ENCODE data around the gene PIGR.

PIGR gene

DNA sequence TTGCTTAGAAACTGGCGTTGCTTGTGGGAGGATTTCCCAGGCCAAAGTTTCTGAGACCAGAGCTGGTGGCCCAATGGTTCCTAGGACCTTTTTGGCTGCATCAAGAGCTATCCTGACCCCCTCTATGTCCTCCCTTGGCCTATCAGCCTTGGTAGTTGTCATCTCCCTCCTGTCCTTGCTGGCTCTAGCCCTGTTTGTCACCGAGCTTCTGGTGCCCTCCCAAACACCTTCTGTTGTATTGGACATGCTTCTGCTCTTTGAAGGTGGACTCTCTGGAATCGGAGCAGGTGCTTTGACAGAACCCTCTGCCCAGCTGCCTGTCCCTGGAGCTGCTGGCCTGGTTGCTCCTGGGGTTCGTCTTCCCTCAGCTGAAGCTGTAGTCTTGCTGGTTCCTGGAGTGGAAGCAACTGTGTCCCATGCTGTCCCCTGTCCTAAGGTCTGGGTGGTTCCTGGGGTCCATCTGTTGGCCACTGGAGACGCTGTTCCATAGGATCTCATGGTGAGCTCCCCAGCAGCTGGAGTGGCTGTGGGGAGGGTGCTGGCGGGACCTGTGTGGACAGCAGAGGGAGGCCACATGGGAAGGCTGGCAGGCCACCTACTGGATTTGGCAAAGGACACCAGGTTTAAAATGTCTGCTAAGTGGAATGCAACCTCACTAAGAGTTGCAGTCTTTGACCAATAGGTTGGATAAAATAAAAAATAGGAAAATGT is 14.6 kb upstream of the PIGR start:
- DNase-seq, result no peak

DNA sequence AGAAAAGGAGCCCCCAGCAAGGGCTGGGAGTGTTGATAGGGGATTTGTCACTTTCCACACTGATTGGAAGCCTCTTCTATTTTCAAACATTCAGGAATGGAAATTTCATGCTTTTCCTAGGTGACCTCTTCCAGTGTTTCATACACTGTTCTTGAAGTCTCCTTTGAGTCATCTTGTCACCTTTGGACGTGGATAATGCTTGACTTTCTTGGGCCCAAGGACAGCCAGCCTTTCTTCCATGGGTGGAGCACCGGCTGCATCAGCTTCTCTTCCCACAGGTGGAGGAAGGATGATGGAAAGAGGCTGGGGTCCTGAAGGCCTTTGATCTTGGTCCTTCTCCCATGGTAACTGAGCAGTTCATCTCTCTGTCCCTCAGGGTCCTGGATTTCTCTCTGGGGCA is 11.9 kb upstream of the PIGR start:
- no peak for DNase-seq

DNA sequence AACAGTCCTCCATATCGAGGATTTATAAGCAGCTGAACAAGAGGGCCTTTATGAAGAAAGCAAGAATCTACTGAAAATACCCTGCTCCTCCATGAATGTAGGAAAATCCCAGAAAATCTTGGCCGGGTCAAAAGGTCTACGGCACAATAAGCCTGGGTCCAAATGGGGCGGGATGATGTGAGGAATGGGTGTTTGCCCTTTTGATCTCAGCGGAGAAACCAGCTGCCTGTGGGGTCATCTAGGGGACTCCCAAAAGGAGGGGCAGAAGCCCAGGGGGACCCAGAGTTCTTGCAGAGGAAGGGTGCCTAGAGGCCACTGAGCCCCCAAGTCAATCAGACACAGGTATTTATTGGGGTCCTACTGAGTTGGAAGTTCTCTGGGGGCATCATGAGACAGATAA is 11.4 kb upstream of the PIGR start:
- DNase-seq, result no peak

DNA sequence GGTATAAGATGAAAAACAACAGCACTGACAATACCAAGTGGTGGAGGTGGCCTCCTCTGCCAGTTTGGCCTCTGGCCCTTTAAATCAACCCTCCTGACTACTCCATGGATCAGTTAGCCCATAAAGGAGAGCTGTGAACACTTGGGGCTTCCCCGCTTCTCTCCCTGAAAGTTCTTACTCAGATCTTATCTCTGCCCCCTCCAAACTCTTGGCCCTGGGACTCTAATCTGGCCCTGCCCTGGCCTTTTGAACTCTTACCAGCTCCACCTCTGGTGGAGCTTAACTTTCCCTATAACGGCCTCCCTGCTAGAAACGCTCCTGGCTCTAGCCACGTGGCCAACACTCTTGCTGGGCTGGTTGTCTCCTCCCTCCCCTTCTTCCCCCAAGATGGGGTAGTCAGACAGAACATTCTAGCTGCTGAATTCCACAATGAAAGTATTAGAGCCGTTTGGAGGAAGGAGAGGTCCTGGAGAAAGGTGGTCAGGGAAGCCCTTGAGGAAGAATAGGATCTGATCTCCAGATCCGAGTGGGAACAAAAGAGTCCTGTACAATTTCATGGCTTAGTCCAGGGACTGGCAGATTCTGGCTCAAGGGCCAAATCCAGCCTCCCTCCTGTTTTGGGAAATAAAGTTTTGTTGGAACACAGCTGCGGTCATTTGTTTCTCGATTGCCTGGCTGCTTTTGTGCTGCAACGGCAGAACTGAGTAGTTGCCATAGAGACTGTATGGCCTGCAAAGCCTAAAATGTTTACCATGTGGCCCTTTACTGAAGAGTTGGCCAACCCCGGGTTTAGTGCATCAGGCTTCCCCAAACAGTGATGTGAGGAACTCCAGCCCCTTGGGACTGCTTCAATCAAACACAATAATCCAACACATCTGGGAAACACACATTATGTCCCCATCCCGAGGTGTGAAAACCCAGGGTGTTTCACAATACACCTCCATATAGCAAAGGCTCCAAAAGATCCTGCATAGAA is 9.5 kb upstream of the PIGR start:
- DNase-seq, result no peak

DNA sequence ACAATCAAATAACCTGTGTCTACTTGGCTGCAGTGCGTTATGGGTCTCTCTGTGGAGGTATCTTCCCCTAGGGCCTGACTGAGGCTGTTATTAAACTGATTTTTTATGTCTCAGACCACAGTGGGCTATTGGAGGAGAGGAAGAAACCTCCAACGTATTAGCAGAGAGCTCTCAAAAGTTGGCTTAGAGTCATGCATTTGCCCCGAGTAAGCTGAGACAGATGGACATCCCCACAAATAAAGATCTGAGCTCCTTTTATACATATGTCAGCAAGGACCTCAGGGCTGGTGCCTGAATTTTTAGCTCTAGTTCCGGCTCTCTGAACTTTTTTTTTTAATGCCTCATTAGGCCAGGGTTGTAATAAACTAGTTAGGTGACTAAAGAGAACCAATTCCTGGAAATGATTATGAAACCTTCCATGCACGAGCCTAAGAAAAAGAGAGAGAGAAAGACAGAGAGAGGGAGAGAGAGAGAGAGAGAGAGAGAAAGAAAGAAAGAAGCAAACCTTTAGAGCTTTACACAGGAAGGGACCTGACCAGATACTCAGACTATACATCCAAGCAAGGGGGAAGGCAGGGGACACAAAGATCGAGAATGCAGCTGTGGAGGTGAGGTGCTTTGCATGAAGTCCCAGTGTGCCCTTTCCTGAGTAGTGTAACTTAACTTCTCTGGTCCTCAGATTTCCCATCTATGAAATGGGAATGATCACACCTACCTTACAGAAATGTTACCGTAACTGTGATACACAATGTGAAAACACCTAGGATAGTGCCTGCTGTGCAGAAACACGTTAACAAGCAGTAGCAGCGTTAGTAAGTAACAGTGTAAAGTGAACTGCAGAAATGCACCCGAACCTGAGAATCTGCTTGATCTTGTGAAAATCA is 8.4 kb upstream of the PIGR start:
- DNase-seq, result no peak

DNA sequence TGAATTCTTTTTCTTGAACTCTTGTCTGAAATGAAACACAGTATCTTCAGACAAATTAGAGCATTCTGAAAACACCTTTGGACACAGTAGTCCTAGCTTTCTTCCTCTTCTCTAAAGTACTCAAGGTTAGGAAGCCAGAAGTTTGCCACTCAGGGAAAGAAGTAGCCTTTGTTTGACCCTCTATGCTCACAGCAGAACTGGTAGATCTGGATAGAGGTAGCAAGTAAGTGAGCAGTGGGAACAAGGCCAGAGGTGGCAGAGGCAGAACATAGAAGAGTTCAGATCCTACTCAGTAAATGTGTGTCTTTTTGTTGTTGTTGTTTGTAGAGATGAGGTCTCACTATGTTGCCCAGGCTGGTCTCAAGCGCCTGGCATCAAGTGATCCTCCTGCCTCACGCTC is 7.4 kb upstream of the PIGR start:
- DNase-seq, result no peak

DNA sequence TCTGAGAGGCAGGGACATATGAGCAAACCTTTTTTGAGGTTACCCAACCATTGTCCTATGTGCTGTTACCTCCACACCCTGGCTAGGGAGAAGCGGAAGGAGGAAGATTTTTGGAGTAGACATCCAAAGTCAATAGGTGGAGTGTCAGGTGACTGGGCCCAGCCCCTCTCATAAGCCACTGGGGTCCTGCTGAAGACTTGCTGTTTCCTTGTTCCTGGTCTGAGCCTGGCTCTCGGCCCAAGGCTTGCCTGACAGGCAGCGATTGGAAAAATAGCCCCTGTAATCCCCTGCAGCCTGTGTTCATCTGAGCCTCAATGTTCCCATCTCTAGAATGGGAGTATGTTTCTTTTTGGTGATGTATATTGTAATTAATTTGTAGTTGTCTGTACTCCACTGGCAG is 6.9 kb upstream of the PIGR start:
- no peak for DNase-seq

DNA sequence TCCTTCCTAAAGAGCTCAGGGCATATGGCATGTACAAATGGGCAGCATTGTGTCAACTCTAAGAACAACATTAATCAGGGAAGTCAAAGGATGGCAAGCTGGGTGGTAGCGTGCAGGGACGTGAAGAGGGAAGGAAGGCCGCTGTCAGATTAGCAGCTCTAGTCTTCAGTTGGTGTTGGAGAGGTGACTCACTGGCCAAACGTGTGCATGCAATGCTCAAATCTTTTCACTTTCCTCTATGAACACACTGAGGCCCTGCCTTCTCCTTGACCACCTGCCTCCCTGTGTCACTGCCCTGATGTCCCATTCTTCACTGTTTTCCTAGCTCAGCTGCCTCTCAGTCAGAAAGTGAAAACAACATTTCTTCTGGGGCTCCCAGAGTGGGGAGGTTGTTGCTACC is 5.9 kb upstream of the PIGR start:
- DNase-seq, result no peak

DNA sequence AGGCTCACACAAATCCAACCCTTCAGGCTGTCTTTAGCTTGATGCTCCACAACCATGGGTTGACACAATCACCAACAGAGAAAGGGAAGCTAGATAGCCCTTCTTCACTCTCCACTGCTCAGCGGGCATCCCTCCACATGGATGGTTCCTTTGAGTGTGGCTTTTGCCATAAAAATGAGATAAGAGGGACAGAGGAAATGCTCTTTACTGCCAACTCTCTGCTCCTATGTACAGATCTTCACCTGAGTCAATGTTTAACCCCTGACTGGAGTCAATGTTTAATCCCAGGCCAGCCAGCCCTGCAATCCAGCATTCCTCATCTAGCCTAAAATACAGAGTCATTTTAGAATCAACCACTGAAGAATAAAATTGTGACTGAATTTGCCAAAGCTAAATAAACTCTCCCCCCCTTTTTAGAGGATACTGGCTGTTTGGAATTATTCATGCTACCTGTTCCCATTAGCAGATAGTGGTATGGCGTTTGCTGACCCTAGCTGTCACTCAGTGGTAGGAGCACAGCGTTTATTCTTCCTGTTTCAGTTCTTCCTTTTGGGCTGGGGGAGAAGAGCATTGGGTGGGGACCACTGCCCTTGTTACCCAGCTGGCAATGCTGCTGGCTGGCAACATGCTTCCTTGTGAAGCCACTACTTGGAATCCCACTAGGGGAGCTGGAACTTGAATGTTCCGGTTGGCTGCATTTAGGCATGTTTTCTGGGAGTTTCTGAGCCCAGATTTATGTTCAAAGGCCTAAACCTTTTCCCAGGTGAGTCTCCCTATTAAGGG is 5.2 kb upstream of the PIGR start:
- no peak for DNase-seq

DNA sequence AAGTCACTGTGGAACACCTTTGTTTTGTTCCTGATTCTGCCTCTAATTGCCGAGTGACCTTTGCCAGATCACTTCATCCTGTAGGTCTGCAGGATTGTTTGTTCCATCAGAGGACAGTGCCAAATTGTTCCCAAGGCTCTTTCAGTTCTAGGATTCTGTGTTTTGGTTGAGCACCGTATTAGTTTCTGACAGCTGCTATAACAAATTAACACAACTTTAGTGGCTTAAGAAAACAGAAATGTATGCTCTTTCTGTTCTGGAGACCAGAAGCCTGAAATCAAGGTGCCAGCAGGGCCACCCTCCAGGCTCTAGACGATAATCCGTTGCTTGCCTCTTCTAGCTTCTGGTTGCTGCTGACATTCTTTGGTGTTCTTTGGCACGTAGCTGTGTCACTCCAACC is 3.4 kb upstream of the PIGR start:
- no peak for DNase-seq

DNA sequence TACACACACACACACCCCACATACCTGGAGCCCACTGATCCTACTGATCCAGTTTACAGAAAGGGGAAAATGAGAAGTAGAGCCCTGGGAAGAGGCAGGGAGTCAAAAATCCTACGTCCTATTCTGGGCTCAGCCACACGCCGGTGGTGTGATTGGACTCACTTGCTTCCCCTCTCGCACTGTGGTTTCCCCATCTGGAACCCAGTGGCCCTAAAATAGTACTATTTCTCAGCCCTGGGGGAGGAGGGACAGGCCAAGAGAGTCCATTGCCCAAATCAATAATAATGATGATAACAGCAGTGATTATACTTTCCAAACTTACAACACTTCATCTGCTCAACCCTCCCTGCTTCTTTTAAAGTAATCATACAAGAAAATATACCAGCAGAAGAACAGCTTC is 2.9 kb upstream of the PIGR start:
- DNase-seq, result no peak

DNA sequence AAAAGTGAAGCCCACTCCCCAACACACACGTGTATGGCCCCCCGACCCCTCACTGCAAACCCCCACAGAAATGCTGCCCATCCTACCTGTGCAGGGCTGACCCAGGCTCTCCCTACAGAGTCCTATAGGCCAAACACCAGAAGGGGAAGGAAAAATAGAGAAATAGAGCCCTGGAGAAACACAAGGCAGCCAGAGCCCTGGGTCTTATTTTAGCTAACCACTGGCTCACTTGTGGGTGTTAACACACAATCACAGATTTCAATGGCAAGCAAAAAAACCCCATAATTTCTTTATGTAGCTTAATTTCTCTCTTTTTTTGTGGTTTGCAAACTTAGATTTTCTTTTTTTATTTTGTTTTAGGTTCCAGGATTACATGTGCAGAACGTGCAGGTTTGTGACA is 989 bp upstream of the PIGR start:
- no peak for DNase-seq

DNA sequence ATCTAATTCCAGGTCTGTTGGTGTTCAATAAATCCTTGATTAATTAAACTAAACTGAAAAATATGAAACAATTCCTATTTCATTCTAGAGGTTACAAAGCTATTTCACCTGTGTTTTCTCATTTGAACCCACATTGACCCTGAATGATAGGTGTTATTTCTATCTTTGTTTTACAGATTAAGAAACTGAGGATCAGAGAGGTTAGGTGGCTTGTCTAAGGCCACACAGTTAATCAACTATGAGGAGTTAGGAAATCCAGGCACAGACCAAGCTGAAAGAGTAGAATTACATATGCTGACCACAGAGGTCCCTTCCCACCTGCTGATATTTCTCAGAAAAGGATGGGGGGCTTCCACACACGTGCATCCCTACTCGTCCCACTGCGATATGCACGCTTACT is 487 bp downstream of the PIGR start:
- DNase-seq, result no peak

DNA sequence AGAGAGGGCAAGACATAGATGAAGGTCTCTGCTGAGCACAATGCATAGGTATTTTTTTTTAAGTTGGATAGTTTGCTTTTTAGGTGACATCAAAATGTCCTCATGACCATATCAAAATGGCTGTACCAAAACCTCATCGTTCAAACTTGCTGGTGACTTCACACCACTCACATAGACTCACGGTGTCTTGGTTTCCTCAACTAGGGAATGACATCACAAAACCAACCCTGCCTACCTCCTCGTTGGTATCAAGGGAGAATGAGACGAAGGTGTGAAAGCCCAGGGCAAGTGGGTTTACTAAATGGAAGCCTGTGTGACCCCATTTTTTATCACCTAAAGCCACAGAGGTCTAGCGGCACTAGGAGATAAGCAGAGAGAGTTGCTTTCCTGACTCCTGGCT is 1.6 kb downstream of the PIGR start:
- no peak for DNase-seq

DNA sequence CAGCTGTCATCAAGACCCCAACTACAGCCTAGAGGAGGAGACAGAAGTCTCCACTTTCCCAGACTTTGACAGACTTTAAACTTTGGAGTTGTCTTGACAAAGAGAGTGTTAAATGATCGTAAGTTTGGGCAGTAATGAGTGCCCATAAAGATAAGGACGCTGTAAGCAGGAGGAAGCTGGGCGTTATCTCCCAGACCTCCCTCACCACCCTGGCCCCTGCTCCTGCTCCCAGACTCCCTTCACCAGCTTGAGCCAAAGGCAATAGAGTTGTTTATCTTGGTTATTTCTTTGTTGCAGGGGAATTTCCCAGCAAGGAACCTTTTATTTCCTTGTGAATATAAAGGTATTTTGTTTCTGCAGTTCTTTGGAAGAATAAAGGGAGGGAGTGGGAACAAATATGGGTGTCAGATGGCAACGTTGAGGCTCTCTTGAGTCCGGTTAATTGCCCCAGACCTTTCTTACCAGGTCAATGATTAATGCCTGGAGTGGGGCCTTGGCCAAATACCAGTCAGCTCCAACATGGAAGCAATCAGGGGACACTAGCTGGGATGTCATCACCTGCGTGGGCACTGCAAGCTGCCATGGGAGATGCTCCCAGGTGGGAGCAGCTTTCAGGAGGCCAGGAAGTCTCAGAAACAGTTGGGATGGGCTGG is 4.4 kb downstream of the PIGR start:
- DNase-seq, result no peak

DNA sequence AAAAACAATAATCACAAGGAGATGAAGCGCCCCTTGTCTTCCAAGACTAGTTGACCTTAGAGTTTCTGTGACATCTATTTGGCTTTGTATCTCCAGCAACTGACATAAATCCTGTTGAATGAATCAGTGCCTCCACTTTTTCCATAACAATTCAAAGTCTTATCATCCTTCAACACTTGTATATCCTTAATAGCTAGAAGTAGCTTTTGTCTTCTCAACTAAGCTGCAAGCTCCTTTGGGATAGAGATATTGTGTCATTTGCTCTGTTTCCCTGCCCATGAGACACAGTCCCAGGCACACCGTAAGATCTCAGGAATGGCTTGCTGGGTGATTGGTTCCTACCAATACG is 5.7 kb downstream of the PIGR start:
- no peak for DNase-seq

DNA sequence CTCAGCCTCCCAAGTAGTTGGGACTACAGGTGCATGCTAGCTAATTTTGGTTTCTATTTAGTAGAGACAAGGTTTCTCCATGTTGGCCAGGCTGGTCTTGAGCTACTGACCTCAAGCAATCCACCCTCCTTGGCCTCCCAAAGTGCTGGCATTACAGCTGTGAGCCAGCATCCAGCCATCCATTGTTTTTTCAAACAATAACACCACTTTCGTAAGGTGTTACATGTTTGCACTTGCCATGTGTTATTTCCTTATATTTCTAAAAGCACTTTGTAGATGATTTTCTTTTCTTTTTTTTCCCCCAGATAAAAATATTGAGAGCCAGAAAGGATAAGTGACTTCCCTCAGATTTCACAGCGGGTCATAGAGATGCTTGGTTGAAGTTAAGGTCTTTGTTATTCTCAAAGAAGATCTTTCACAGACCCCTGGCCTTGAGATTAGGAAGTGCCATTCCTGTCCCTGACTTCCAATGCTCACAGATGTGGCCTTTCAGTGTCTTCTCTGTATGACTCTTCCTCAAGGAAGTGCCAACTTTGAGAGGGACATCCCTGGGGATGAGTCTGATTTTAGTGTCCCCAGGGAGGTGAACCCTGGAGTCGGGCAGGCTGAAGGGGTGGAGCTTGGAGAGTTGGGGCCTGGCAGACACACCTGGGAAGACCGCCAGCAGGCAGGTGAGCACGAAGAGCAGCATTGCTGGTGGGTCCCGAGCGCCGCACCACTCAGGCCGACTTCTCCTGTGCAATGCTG is 6.3 kb downstream of the PIGR start:
- no peak for DNase-seq

DNA sequence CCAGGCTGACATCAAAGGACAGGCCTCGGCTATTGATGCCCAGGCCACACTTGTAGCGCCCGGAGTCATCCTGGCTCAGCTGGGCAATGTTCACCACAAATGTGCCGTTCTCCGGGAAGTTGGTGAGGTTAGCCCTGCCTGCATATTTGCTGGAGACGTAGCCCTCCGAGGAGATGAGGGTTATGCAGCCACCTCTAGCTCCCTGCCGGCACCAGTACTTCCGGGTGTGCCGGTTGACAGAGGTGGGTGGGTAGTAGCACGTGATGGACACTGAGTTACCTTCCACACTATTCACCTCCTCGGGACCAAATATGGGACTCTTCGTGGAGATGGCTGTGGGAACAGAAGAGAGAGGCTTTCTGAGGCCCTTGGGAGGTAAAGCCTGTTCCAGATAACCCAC is 7.1 kb downstream of the PIGR start:
- no peak for DNase-seq

DNA sequence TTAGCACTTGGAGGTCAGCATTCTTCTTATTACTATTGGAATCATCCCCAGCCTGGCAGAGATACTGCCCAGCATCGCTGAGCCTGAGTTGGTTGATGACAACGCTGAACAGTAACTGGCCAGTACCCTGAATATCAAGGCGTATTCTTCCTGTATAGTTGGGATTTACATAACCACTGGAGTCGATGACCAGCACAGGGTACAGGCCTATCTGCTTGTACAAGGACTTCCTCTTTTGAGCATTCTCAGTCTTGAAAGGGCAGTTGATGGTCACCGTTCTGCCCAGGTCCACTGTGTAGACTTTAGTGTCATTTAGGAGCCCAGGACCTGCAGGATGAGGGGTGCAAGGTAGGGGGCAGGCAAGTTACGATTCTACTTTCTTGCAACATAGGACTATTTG is 8.8 kb downstream of the PIGR start:
- DNase-seq, result no peak

DNA sequence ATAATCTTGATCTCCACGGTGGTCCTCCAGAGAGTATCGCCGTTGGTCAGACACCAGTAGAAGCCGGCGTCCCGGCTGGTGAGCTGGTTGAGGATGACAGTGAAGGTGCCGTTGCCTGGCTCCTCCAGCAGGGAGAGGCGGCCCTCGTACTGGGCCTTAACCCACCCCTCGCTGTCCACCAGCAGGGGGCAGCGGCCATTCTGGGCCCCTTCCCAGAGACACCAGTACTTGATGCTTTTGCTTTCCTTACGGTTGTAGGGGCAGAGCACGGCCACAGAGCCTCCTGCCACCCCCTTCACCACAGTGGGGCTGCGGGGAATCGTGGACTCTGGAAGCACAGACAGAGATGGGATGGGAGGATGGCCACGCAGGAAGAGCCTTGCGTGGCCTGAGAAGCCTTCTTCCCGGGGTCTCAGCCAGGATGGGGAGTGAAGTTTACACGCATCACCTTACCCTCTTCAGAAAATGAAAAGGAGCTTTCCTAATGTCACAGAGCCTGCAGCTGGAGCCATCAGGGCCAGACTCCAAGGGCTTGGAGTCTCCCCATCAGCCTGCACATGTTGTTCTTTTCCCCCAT is 10.7 kb downstream of the PIGR start:
- peak; percentile 75 for DNase-seq

DNA sequence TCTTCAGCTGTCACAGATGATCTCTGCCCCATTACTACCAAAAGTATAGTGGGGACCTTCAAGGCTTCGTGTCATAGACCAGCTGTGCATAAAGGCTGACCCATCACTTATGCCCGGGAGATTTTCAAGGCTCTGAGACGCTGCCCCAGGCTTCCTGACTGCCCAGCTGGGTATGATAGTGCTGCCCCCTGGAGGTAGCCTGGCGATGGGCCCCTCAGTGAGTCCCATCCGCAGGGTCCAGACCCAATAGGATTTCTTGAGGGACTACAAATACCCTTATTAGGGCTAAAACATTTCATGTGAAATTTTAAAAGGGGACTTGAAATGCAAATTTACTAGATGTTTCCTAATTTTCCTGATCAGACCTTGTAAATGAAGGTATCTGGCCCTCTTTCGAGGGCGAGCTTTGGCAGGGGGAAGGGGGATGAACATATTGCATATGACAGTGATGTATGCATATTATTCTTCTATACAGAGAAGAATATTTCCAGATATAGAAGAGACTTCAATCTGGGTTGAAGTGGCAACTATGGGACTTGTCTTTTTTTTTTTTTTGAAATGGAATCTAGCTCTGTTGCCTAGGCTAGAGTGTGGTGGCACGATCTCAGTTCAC is 12.8 kb downstream of the PIGR start:
- peak; percentile 86 for DNase-seq
